Stimulated activated CD4-positive, alpha-beta T cell treated with anti-CD3 and anti-CD28 coated beads, Interleukin-12 subunit alpha, Interleukin-12 subunit beta, amount 100 ng/mL, for 24 hours (primary cell): ENCODE results near the gene DERL3.

Source experiments
- DNase-seq, 2 experiments: peaks; one replicate each; pipeline ENCODE4 v3.0.0-alpha.2; 2020; ENCODE audit warnings: low read depth in 2 of 2

The DERL3 gene

DNA sequence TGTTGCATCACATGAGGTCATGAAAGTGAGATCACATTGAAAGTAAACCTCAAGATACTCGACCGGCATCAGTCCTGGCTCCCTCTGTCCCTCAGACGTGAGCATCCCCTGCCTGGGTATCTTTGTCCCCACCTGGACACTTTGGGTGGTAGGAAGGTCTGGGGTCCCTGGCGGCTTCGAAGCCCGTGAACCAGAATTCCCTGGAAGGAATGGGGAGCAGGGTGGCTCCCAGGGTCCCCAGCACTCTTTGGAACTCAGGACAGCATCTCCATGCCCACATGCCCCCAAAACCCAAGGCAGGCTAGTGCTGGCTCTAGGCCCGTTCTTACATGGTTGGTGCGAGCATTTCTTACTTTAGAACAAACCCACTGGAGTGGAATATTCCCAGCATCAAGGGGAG lies 7.5 kb downstream of the DERL3 start:
- no peak for DNase-seq

DNA sequence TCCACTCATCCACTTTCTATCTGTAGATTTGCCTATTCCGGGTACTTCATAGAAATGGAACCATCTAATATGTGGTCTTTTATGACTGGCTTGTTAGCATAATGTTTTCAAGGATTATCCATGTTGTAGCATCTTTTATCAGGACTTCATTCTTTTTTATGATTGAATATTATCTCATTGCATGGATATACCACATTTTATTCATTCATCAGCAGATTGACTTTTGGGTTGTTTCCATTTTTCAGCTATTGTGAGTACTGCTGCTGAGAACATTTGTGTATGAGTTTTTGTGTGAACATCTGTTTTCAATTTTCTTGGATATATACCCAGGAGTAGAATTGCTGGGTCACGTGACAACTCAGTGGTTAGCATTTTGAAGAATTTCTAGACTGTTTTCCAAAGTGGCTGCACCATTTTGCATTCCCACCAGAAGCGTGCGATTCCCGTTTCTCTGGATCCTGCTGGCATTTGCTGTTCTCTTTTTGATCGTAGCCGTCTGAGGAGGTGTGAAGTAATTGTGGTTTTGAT lies 8.9 kb downstream of the DERL3 start:
- DNase-seq: no peak

DNA sequence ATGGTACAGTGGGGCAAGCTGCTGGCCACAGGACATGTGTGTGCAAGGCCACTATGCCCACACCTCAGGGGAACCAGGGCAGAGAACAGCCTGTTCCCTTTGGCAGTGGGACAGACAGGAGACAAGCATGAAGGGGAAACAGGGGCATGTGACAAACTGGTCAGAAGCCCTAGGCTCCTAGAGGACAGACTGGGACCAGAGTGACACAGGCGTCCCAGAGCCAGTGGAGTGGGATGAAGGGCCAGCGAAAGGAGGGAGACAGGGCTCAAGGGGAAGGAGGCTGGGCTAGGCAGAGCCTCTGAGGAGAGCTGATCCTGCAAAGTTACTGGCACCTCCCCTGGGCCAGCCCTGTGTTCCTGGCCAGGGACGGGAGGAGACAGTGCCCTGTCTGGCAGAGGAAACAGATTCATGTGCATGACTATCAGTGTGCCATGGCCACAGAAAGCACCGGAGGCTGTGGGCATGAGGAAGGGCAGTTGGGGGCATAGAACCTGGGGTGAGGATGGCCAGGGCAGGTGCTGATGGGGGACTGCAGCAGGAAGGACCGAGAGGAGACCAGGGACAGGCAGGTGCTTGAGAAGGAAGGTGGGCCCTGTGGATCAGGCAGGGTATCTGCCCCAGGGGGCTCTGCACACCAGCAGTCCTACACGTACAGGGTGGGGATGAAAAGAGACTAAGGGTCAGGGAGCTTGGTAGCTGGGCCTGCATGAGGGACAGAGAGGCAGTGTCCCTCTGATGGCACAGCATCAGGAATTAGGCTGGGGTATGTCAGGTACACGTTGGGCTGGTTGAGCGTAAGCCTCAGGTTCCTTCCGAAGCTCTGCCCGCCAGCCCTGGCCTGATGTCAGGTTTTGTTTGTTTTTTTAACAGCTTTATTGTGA lies 9.8 kb downstream of the DERL3 start:
- no peak for DNase-seq

GRCh38 chr22:23827351-23827995 lies 11.3 kb downstream of the DERL3 start:
- DNase-seq: no peak

DNA sequence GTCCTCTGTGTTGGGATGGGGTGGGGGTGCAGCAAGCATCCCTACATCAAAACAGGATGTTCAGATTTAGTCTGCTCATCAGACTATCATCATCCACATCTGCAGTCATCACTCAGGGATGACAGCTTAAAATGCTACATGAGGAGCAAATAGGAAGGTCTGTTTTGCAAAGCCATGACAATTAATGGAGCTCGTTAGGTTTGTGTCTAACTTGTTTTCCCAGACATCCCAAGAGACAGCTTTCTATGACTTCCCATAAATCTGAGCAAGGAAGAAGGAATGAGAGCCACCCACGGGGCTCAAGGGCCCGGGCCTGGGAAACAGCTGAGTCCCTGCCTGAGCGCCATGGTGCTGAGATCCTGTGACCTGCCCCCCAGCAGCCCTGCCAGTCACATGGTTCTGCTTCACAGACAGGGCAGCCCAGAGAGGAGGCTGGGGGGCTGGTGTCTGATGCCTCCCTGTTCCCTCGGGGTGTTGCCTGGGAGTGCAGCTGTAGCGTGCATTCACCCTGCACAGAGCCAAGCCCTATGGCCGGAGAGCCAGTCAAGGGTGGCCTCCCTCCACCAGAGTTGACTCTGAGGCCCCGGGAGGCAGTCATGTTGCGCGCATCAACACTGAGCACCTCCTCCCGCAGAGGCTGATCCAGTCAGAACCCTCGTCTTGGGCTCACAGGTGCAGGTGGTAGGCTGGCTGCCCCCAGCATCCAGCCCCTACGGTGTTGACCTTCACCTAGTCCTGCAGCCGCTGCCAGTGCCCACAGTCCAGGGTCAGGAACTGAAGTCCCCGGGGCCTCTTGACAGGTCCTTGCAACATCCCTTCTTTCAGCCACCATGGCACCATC lies 12.1 kb downstream of the DERL3 start:
- no peak for DNase-seq

GRCh38 chr22:23825246-23825905 lies 13.4 kb downstream of the DERL3 start:
- DNase-seq: no peak

DNA sequence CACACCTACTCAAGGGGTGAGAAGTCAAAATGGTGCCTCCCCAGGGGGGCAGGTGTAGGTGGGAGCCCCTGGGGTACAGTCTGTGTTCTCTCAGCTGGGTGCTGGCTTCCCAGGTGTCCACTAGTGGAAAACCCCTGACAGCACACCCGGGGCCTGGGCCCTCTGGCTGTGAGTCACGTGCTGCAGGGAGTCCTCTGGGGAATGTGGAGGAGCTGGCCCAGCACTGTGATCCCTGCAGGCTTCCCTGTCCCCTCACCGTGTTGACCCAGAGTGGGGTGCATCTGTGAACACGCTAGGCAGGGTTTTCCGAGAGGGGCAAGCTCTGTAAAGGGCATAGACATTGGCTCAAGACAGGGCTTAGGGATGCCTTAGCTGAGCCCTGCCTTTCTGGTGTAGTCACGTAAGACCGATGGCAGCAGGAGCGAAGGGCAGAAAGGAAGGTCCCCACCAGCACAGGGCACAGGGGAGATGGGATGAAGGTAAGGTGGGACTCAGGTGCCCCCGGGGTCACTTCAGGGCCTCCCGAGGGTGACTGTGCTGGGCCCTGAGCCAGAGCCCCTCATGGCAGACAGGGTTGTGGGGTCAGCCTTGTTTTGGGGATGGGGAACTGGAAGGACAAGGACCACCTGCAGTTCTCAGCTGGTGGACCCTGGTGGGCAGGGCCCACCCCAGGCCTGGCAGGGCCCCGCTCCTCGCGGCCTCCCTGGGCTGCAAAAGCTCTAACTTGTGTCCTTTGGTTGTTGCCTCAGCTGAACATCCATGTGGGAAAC lies 14.1 kb downstream of the DERL3 start:
- DNase-seq: no peak

DNA sequence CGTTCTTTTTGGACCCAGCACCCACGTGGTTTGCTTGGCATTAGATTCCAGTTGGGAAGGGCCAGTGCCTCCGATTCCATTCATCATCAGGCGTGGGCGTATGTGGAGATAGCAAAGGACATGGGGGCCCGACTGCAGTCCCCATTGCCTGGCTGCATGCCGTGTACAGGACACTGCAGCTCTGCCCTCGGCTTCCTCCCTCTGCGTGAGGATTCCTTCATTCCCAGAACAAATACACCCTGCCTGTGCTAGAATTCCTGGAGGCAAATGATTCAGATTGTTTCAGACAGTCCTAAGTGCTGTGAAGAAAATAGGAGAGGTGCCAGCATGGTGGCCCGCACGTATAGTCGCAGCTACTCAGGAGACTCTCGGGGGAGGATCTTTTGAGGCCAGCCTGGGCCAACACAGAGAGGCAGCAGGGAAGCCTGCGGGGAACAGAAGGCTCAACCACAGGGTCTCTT lies 15.4 kb downstream of the DERL3 start:
- no peak for DNase-seq

- no peak for DNase-seq
These were observed 16.6 kb downstream of the DERL3 start for GRCh38 chr22:23822101-23822671.

DNA sequence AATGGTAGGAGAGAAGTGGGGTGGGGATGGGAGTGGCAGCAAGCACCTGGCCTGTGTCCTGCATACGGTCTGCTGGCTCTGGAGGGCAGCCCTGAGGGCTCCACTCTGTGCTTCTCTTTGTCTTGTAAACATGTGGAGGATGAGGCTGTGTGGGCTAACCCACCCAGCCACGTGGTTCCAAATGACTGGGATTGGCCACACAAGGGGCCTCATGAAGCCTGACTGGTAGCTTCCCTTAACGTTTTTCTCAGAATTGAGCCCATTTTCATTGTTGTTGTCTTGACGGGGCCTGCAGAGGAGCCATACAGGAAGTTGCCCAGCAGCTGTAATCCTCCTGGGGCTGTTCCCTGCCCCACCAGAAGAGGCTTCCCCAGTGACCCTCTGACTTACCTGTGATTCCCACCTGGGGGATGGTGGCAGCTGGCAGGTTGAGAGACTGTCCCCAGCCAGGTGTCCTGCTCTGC lies 18.0 kb downstream of the DERL3 start:
- no peak for DNase-seq

DNA sequence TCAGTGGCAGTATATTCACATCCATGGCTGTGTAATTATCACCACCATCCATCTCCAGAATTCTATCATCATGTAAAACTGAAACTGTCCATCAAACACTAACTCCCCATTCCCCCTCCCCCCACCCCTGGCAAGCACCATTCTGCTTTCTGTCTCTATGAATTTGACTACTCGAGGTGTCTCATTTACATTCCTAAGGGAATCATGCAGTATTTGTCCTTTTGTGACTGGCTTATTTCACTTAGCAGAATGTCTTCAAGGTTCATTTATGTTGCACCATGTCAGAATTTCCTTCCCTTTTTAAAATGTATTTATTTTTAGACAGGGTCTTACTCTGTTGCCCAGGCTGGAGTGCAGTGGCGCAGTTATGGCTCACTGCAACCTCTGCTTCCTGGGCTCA lies 20.3 kb downstream of the DERL3 start:
- no peak for DNase-seq

- no peak for DNase-seq
These were observed 21.7 kb downstream of the DERL3 start for GRCh38 chr22:23817146-23817545.

DNA sequence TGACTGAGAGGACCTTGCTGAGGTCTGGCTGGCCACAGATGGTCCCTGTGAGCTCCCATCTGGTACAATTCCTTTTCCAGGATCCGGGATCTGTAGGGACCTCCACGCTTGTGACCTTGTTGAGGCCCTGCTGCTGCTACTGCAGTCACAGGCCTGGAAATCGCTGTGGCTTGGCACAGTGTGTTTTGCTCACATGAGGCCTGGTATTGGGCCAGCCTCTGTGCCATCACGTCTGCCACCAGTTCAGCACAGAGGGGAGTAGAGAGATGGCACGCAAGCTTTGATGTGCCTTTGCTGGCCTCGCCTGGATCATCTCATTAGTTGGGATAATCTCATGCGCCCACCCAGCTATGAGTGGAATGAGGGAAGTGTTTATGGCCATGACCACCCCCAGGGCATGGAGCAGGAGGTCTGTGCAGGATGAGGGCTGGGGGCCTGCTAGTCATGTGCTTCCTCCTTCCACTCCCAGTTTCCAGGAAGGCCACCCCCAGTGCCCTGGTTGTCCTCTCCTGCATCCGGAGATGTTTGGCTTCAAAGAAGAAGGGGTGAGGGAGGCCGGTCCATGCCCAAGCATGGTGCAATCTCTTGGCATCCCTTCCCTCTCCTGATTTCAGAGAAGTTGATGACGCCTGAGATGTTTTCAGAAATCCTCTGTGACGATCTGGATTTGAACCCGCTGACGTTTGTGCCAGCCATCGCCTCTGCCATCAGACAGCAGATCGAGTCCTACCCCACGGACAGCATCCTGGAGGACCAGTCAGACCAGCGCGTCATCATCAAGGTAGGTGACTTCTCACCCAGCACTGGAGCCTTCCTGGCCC lies 22.4 kb downstream of the DERL3 start:
- no peak for DNase-seq

GRCh38 chr22:23815541-23816155 lies 23.2 kb downstream of the DERL3 start:
- no peak for DNase-seq

- DNase-seq: no peak
These were observed 26.4 kb downstream of the DERL3 start for GRCh38 chr22:23812378-23812777.

DNA sequence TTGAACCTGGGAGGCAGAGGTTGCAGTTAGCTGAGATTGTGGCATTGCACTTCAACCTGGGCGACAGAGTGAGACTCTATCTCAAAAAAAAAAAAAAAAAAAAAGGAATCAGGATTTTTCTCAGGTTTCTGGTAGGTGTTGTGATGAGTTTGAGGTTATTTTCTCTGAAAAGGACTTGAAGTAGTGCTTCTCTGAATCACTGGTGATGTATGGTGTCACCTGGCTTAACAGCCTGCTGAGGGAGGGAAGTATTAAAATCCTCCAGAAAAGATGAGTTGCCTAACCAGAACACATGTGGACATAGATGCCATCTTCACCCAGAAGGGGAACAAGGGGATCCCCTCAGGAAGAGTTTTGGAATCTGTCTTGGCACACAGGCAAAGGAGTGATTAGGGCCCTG lies 32.0 kb downstream of the DERL3 start:
- no peak for DNase-seq

GRCh38 chr22:23804781-23805291 lies 34.0 kb downstream of the DERL3 start:
- no peak for DNase-seq

GRCh38 chr22:23803001-23803819 lies 35.6 kb downstream of the DERL3 start:
- DNase-seq: no peak
